Adrenal gland (tissue), 5 donors: ENCODE measurements around the gene NCMAP.
A peak's percentile ranks its signal among the peaks of the same experiment; 100 is the strongest.

Experiments used
- POLR2A ChIP-seq, 2 donors: fragments of 450-650 bp; IDR thresholded peaks; one replicate each; pipeline ENCODE4 v1.6.1; 2017; ENCODE audit warnings: antibody characterized with exemption in 2 of 2, mild to moderate bottlenecking in 2 of 2, moderate library complexity in 1 of 2
- TF ChIP-seq, protein P1 (sequence below), 6 experiments: fragments of 450-650 bp in 4 of 6; fragments of 200-600 bp in 2 of 6; sonication (generic) in 1 of 6; IDR thresholded peaks; 1 replicate in 5 of 6; 2 replicates in 1 of 6; pipeline versions ENCODE4 v1.5.1 to v1.8.0; 2016 to 2021; ENCODE audit warnings: antibody characterized with exemption in 6 of 6, mild to moderate bottlenecking in 2 of 6, moderate library complexity in 1 of 6
- donor health status: DM: no; HTN: no; CAD: no.

DNA sequence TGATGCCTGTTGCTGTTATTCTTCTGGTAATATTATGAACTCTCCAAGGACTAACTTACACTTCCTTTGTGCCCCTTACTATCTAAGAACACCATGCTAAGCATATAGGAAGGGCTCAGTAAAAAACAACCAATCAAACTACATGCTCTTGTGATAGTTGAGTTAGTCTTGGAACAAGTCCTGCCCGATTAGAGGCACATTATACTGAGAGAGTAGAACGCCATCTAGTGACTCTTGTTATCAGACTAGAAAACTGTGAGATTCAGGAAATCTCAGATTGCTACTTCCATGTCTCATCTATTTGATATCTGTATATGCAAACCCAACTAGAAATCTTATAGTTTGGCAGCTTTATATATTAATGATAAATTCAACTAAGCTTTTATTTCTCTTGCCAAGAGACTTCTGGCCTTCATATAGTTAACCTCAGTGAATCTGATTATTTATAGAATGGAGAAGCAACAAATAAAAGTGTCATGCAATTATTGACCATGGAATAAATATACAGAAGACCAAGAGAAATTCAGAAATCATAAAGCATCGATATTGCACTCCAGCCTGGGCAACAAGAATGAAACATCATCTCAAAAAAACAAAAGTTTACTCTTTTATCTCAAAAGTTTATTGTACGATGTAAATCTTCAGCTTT, 79.4 kb downstream of the NCMAP start:
- no peak for TF ChIP-seq POLR2A (IDR thresholded peaks at IDR 0.05)
- TF ChIP-seq, protein P1, sequence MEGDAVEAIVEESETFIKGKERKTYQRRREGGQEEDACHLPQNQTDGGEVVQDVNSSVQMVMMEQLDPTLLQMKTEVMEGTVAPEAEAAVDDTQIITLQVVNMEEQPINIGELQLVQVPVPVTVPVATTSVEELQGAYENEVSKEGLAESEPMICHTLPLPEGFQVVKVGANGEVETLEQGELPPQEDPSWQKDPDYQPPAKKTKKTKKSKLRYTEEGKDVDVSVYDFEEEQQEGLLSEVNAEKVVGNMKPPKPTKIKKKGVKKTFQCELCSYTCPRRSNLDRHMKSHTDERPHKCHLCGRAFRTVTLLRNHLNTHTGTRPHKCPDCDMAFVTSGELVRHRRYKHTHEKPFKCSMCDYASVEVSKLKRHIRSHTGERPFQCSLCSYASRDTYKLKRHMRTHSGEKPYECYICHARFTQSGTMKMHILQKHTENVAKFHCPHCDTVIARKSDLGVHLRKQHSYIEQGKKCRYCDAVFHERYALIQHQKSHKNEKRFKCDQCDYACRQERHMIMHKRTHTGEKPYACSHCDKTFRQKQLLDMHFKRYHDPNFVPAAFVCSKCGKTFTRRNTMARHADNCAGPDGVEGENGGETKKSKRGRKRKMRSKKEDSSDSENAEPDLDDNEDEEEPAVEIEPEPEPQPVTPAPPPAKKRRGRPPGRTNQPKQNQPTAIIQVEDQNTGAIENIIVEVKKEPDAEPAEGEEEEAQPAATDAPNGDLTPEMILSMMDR (IDR thresholded peaks at IDR 0.05), result peak; percentile 28 to 57 (median 52)
